ENCODE measurements around the gene TTYH3. TPM values are rescaled to one million over a fixed set of nuclear protein-coding genes. Genes with fewer than 3 reads are reported as not detected.

The TTYH3 gene
- total RNA-seq, 1 experiment from 2014 or later, result 178 TPM

DNA sequence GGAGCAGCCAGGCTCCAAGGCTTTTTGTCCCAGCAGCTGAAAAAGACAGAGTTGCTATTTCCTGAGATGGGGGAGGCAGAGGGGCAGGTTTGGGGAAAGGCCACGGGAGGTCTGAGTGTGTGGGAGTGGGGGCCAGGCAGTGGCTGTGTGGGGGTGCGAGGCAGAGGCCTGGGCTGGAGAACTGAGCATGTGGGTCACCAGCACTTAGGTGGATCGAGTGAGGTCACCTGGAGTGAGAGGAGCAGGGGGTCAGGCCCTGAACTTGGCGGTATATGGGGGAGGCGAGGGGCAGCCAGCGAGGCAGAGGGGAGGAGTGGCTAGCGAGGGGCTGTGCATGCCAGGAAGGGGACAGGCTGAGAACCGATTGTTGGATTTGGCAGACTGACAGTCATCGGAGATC, 44.7 kb upstream of the TTYH3 start:
- Mint-ChIP-seq H3K4me3 (no peak overlapping the region), H3K4me1 (peaks cover 16% of the 10 kb centered on the region), H3K9me3 (no peaks in the 10 kb centered on the region), H3K36me3 (0 out of 2 replicates have a peak, but pooled peaks cover 3% of the 10 kb centered on the region), H3K27me3 (ENCODE audit: low read depth) (no peaks in the 10 kb centered on the region), H3K27ac (peak overlapping the region; percentile 53; the same call in 1 of the 2 replicates)
- CTCF ChIA-PET, result interaction anchor here (1.0 to 2.4 kb wide), 3 partner anchors 8 to 136 kb away, joined by 3 to 11 read pairs (median 4); no protein-coding TSS in a partner anchor
- DNase-seq (ENCODE audit: low spot score) (no peak), ATAC-seq (no peak)
- no peak for TF ChIP-seq CREB1 (CRISPR knock-in tag; IDR thresholded peaks at IDR 0.05)
- TF ChIP-seq, protein P1, sequence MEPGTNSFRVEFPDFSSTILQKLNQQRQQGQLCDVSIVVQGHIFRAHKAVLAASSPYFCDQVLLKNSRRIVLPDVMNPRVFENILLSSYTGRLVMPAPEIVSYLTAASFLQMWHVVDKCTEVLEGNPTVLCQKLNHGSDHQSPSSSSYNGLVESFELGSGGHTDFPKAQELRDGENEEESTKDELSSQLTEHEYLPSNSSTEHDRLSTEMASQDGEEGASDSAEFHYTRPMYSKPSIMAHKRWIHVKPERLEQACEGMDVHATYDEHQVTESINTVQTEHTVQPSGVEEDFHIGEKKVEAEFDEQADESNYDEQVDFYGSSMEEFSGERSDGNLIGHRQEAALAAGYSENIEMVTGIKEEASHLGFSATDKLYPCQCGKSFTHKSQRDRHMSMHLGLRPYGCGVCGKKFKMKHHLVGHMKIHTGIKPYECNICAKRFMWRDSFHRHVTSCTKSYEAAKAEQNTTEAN (CRISPR knock-in tag; IDR thresholded peaks at IDR 0.05), result no peak
- TF ChIP-seq SOX15 (CRISPR knock-in tag; IDR thresholded peaks at IDR 0.05), result no peak
- POLR2A ChIA-PET, result no interaction called here

DNA sequence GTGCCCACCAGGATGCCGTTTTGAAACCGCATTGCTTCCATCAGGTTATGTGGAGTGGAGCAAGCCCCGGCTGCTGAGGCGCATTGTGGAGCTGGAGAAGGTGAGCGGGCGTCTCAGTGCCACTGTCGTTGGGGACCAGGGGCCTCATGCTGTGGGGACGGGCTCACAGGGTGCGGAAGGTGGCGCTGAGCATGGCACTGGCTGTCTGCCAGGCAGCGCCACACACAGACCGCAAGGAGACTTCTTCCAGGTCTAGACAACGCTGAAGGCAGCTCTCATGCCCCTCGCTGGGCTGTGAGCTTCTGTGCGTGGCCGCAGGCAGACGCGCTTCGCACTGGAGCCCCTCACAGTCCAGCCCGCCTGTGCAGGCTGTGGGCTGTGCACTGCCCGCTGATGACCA, 44.0 kb upstream of the TTYH3 start:
- ATAC-seq (no peak), DNase-seq (ENCODE audit: low spot score) (no peak)
- POLR2A ChIA-PET, result interaction anchor here (0.6 kb wide), 1 partner anchor 13 kb away, joined by 3 read pairs; no protein-coding TSS in a partner anchor
- Mint-ChIP-seq H3K9me3 (no peaks in the 10 kb centered on the region), H3K27me3 (ENCODE audit: low read depth) (no peaks in the 10 kb centered on the region), H3K4me3 (no peak overlapping the region), H3K36me3 (0 out of 2 replicates have a peak, but pooled peaks cover 3% of the 10 kb centered on the region), H3K27ac (no peak overlapping the region; the same call in 1 of the 2 replicates), H3K4me1 (peaks cover 14% of the 10 kb centered on the region)
- TF ChIP-seq, protein P1 (CRISPR knock-in tag; IDR thresholded peaks at IDR 0.05), result no peak
- TF ChIP-seq NFATC4 (CRISPR knock-in tag; IDR thresholded peaks at IDR 0.05) (no peak), NR3C1 (CRISPR knock-in tag; conservative IDR thresholded peaks at IDR 0.05; ENCODE audit: low read depth) (no peak), ELF4 (CRISPR knock-in tag; IDR thresholded peaks at IDR 0.05; ENCODE audit: low read depth) (no peak), RORB (CRISPR knock-in tag; IDR thresholded peaks at IDR 0.05) (no peak), OVOL2 (CRISPR knock-in tag; IDR thresholded peaks at IDR 0.05; ENCODE audit: borderline replicate concordance) (no peak), PRRX2 (CRISPR knock-in tag; IDR thresholded peaks at IDR 0.05) (no peak), SMAD3 (CRISPR knock-in tag; IDR thresholded peaks at IDR 0.05; ENCODE audit: borderline replicate concordance) (no peak), HMGA2 (CRISPR knock-in tag; IDR thresholded peaks at IDR 0.05) (no peak), GRHL2 (CRISPR knock-in tag; IDR thresholded peaks at IDR 0.05; ENCODE audit: insufficient replicate concordance, severe bottlenecking) (no peak)
- TF ChIP-seq, protein P2, sequence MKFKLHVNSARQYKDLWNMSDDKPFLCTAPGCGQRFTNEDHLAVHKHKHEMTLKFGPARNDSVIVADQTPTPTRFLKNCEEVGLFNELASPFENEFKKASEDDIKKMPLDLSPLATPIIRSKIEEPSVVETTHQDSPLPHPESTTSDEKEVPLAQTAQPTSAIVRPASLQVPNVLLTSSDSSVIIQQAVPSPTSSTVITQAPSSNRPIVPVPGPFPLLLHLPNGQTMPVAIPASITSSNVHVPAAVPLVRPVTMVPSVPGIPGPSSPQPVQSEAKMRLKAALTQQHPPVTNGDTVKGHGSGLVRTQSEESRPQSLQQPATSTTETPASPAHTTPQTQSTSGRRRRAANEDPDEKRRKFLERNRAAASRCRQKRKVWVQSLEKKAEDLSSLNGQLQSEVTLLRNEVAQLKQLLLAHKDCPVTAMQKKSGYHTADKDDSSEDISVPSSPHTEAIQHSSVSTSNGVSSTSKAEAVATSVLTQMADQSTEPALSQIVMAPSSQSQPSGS (CRISPR knock-in tag; IDR thresholded peaks at IDR 0.05; ENCODE audit: borderline replicate concordance, low read depth), result no peak
- TF ChIP-seq, protein P3, sequence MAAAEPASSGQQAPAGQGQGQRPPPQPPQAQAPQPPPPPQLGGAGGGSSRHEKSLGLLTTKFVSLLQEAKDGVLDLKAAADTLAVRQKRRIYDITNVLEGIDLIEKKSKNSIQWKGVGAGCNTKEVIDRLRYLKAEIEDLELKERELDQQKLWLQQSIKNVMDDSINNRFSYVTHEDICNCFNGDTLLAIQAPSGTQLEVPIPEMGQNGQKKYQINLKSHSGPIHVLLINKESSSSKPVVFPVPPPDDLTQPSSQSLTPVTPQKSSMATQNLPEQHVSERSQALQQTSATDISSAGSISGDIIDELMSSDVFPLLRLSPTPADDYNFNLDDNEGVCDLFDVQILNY (CRISPR knock-in tag; IDR thresholded peaks at IDR 0.05), result no peak
- TF ChIP-seq, protein P4, sequence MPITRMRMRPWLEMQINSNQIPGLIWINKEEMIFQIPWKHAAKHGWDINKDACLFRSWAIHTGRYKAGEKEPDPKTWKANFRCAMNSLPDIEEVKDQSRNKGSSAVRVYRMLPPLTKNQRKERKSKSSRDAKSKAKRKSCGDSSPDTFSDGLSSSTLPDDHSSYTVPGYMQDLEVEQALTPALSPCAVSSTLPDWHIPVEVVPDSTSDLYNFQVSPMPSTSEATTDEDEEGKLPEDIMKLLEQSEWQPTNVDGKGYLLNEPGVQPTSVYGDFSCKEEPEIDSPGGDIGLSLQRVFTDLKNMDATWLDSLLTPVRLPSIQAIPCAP (CRISPR knock-in tag; IDR thresholded peaks at IDR 0.05), result no peak
- TF ChIP-seq, protein P5, sequence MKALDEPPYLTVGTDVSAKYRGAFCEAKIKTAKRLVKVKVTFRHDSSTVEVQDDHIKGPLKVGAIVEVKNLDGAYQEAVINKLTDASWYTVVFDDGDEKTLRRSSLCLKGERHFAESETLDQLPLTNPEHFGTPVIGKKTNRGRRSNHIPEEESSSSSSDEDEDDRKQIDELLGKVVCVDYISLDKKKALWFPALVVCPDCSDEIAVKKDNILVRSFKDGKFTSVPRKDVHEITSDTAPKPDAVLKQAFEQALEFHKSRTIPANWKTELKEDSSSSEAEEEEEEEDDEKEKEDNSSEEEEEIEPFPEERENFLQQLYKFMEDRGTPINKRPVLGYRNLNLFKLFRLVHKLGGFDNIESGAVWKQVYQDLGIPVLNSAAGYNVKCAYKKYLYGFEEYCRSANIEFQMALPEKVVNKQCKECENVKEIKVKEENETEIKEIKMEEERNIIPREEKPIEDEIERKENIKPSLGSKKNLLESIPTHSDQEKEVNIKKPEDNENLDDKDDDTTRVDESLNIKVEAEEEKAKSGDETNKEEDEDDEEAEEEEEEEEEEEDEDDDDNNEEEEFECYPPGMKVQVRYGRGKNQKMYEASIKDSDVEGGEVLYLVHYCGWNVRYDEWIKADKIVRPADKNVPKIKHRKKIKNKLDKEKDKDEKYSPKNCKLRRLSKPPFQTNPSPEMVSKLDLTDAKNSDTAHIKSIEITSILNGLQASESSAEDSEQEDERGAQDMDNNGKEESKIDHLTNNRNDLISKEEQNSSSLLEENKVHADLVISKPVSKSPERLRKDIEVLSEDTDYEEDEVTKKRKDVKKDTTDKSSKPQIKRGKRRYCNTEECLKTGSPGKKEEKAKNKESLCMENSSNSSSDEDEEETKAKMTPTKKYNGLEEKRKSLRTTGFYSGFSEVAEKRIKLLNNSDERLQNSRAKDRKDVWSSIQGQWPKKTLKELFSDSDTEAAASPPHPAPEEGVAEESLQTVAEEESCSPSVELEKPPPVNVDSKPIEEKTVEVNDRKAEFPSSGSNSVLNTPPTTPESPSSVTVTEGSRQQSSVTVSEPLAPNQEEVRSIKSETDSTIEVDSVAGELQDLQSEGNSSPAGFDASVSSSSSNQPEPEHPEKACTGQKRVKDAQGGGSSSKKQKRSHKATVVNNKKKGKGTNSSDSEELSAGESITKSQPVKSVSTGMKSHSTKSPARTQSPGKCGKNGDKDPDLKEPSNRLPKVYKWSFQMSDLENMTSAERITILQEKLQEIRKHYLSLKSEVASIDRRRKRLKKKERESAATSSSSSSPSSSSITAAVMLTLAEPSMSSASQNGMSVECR (CRISPR knock-in tag; IDR thresholded peaks at IDR 0.05; ENCODE audit: borderline replicate concordance), result no peak
- TF ChIP-seq, protein P6, sequence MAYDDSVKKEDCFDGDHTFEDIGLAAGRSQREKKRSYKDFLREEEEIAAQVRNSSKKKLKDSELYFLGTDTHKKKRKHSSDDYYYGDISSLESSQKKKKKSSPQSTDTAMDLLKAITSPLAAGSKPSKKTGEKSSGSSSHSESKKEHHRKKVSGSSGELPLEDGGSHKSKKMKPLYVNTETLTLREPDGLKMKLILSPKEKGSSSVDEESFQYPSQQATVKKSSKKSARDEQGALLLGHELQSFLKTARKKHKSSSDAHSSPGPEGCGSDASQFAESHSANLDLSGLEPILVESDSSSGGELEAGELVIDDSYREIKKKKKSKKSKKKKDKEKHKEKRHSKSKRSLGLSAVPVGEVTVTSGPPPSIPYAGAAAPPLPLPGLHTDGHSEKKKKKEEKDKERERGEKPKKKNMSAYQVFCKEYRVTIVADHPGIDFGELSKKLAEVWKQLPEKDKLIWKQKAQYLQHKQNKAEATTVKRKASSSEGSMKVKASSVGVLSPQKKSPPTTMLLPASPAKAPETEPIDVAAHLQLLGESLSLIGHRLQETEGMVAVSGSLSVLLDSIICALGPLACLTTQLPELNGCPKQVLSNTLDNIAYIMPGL (CRISPR knock-in tag; IDR thresholded peaks at IDR 0.05), result no peak
- TF ChIP-seq, protein P7, sequence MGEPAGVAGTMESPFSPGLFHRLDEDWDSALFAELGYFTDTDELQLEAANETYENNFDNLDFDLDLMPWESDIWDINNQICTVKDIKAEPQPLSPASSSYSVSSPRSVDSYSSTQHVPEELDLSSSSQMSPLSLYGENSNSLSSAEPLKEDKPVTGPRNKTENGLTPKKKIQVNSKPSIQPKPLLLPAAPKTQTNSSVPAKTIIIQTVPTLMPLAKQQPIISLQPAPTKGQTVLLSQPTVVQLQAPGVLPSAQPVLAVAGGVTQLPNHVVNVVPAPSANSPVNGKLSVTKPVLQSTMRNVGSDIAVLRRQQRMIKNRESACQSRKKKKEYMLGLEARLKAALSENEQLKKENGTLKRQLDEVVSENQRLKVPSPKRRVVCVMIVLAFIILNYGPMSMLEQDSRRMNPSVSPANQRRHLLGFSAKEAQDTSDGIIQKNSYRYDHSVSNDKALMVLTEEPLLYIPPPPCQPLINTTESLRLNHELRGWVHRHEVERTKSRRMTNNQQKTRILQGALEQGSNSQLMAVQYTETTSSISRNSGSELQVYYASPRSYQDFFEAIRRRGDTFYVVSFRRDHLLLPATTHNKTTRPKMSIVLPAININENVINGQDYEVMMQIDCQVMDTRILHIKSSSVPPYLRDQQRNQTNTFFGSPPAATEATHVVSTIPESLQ (CRISPR knock-in tag; IDR thresholded peaks at IDR 0.05), result no peak
- CTCF ChIA-PET, result interaction anchor here (0.6 to 1.4 kb wide), 2 partner anchors 9 to 37 kb away, joined by 3 read pairs; no protein-coding TSS in a partner anchor
